CD4-positive, alpha-beta memory T cell (primary cell): Measurements from ENCODE around the gene DYNLRB1. TPM values are rescaled to one million over a fixed set of nuclear protein-coding genes. Genes with fewer than 3 reads are reported as not detected.

Experiments
- CTCF ChIA-PET: fragments of 350-600 bp; sonication (Branson Sonifier 250); formaldehyde crosslinking; loops from one replicate; lab custom pipeline; 2021; ENCODE audit warnings: inconsistent platforms; ENCODE audit not compliant: partially characterized antibody; lab: Charles Lee
- POLR2A ChIA-PET: fragments of 350-600 bp; sonication (Branson Sonifier 250); formaldehyde crosslinking; loops from one replicate; lab custom pipeline; 2021; ENCODE audit not compliant: partially characterized antibody; lab: Charles Lee
- DNase-seq, 5 donors: peaks; one replicate each; pipeline versions ENCODE4 v3.0.0 to v3.0.0-alpha.2; 2020 to 2022; ENCODE audit warnings: mixed read lengths in 1 of 5
- H3K27ac ChIP-seq: one replicate; pipeline ENCODE4 v1.7.0; 2013; ENCODE audit warnings: low read depth, low read length
- H3K27me3 ChIP-seq: 2 replicates; pipeline ENCODE4 v1.7.0; 2013; ENCODE audit warnings: mild to moderate bottlenecking, low read length, moderate library complexity; ENCODE audit not compliant: insufficient read depth
- H3K36me3 ChIP-seq: 2 replicates; pipeline ENCODE4 v1.7.0; 2013; ENCODE audit warnings: mild to moderate bottlenecking, low read length, moderate library complexity; ENCODE audit not compliant: insufficient read depth
- H3K4me1 ChIP-seq: 2 replicates; pipeline ENCODE4 v1.7.0; 2013; ENCODE audit warnings: mild to moderate bottlenecking, low read length, moderate library complexity; ENCODE audit not compliant: insufficient read depth
- H3K4me3 ChIP-seq, 2 donors: one replicate each; pipeline ENCODE4 v1.7.0; 2013; ENCODE audit warnings: low read length in 2 of 2, mild to moderate bottlenecking in 1 of 2
- H3K9me3 ChIP-seq, 2 donors: one replicate each; pipeline ENCODE4 v1.7.0; 2013; ENCODE audit warnings: low read length in 2 of 2, control low read depth in 1 of 2; ENCODE audit not compliant: control insufficient read depth in 1 of 2
- H3K27ac Mint-ChIP-seq, 7 donors: one replicate each; pipeline ENCODE4 v1.8.0; 2020 to 2021; ENCODE audit warnings: mixed read lengths in 7 of 7, mild to moderate bottlenecking in 6 of 7, inconsistent platforms in 3 of 7, moderate library complexity in 3 of 7
- H3K27me3 Mint-ChIP-seq, 2 donors: one replicate each; pipeline ENCODE4 v1.8.0; 2020 to 2021; ENCODE audit warnings: mixed read lengths in 2 of 2
- H3K36me3 Mint-ChIP-seq, 2 donors: one replicate each; pipeline ENCODE4 v1.8.0; 2020 to 2021; ENCODE audit warnings: mixed read lengths in 2 of 2, inconsistent platforms in 1 of 2, mild to moderate bottlenecking in 1 of 2
- H3K4me1 Mint-ChIP-seq, 4 donors: one replicate each; pipeline ENCODE4 v1.8.0; 2020 to 2021; ENCODE audit warnings: mixed read lengths in 4 of 4, mild to moderate bottlenecking in 1 of 4
- H3K4me3 Mint-ChIP-seq, 8 donors: one replicate each; pipeline ENCODE4 v1.8.0; 2020 to 2021; ENCODE audit warnings: mixed read lengths in 8 of 8, mild to moderate bottlenecking in 7 of 8, moderate library complexity in 6 of 8, inconsistent platforms in 3 of 8
- H3K9me3 Mint-ChIP-seq, 8 donors: one replicate each; pipeline ENCODE4 v1.8.0; 2020 to 2021; ENCODE audit warnings: mixed read lengths in 8 of 8, mild to moderate bottlenecking in 5 of 8, inconsistent platforms in 3 of 8, moderate library complexity in 1 of 8
- intact Hi-C: fragments of 100-400 bp; cut with micrococcal nuclease; formaldehyde crosslinking; loops from one replicate; pipeline ENCODE4 v1.15.1; 2023
- polyA plus RNA-seq, 2 donors: library from polyadenylated mRNA; unstranded; fragments of 300-500 nt; fragmentation: Illumina TruSeq; gene quantifications; one replicate each; pipeline ENCODE4 v1.2.3, GENCODE V29; 2021
- total RNA-seq, 2 experiments: library from RNA; stranded (reverse); gene quantifications; one replicate each; pipeline ENCODE4 v1.2.3, GENCODE V29; 2021

Gene DYNLRB1
- total and polyA plus RNA-seq, 4 experiments from 2014 or later, result 75.5 to 311 (median 159) TPM

GRCh38 chr20:34536798-34537394 is 20.7 kb downstream of the DYNLRB1 start:
- H3K27me3 Mint-ChIP-seq, result no peaks in the 10 kb centered on the region
- no peaks in the 10 kb centered on the region for H3K9me3 Mint-ChIP-seq
- CTCF ChIA-PET, result interaction anchor here (0.7 to 10.0 kb wide), 8 partner anchors 8 to 232 kb away, joined by 3 to 148 read pairs (median 4); partner anchors contain the start of genes DYNLRB1 and TP53INP2
- peak; percentile 31 to 59 (median 47) for DNase-seq
- no peaks in the 10 kb centered on the region for H3K27me3 ChIP-seq
- H3K36me3 ChIP-seq, result peaks cover 47% of the 10 kb centered on the region
- H3K9me3 ChIP-seq, result no peaks in the 10 kb centered on the region
- no peak overlapping the region for H3K27ac ChIP-seq
- peaks cover 34 to 64% of the 10 kb centered on the region in 2 donors for H3K36me3 Mint-ChIP-seq
- intact Hi-C loops, result no loop called here
- H3K27ac Mint-ChIP-seq, result peak overlapping the region in 4 of 7 donors; percentile 49 to 68 (median 61)
- H3K4me1 Mint-ChIP-seq, result peaks cover 17 to 27% (median 24%) of the 10 kb centered on the region in 4 donors
- no peak overlapping the region for H3K4me3 ChIP-seq
- peaks cover 22% of the 10 kb centered on the region for H3K4me1 ChIP-seq
- POLR2A ChIA-PET, result interaction anchor here (1.0 to 1.9 kb wide), 3 partner anchors 163 to 233 kb away, joined by 4 to 5 read pairs (median 4); no protein-coding TSS in a partner anchor
- H3K4me3 Mint-ChIP-seq, result no peak overlapping the region

GRCh38 chr20:34537651-34538050 is 21.4 kb downstream of the DYNLRB1 start:
- Histone ChIP-seq H3K4me1 (peaks cover 29% of the 10 kb centered on the region), H3K27me3 (no peaks in the 10 kb centered on the region), H3K9me3 (no peaks in the 10 kb centered on the region), H3K4me3 (no peak overlapping the region), H3K36me3 (peaks cover 41% of the 10 kb centered on the region), H3K27ac (no peak overlapping the region)
- H3K27ac Mint-ChIP-seq, result peak overlapping the region in 1 of 7 donors; percentile 49
- no peaks in the 10 kb centered on the region for H3K9me3 Mint-ChIP-seq
- CTCF ChIA-PET, result interaction anchor here (0.7 to 10.0 kb wide), 19 partner anchors 8 to 981 kb away, joined by 3 to 148 read pairs (median 4); partner anchors contain the start of genes DYNLRB1, MAP1LC3A and TP53INP2
- POLR2A ChIA-PET, result interaction anchor here (1.2 to 1.9 kb wide), 2 partner anchors 162 to 232 kb away, joined by 4 to 5 read pairs; no protein-coding TSS in a partner anchor
- no peak for DNase-seq
- no peaks in the 10 kb centered on the region for H3K27me3 Mint-ChIP-seq
- no peak overlapping the region for H3K4me3 Mint-ChIP-seq
- peaks cover 19 to 35% (median 29%) of the 10 kb centered on the region in 4 donors for H3K4me1 Mint-ChIP-seq
- peaks cover 34 to 63% of the 10 kb centered on the region in 2 donors for H3K36me3 Mint-ChIP-seq
- intact Hi-C loops, result loop anchor here (1.0 kb wide), 2 partner anchors 171 to 232 kb away; no protein-coding TSS in a partner anchor

DNA sequence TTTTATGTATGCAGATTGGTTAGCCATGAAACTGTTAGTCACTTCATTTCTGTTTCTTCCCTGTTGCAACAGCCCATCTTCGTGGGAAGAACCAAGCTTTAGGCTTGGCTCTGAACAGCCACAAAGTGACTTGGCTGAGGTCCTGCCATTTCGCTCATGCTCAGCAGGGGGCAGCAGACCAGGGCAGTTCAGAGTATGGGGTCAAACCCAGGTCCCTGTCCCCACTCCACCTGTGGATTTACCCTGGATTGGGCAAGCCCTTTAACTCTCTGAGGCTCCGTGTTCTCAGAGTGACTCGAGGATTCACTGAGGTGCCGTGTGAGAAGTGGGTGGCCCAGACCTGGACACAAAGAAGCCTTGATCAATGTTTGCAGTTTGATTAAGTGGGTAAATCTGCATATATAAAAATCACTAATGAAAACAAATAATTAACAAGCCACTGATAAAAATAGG is 22.5 kb downstream of the DYNLRB1 start:
- H3K27me3 ChIP-seq, result no peaks in the 10 kb centered on the region
- H3K4me3 Mint-ChIP-seq, result no peak overlapping the region
- H3K27me3 Mint-ChIP-seq, result no peaks in the 10 kb centered on the region
- H3K9me3 Mint-ChIP-seq, result no peaks in the 10 kb centered on the region
- no peak overlapping the region for H3K27ac ChIP-seq
- H3K4me3 ChIP-seq, result no peak overlapping the region
- peaks cover 35% of the 10 kb centered on the region for H3K36me3 ChIP-seq
- peaks cover 34 to 59% of the 10 kb centered on the region in 2 donors for H3K36me3 Mint-ChIP-seq
- ChIA-PET CTCF (interaction anchor here (0.6 to 10.0 kb wide), 23 partner anchors 8 to 240 kb away, joined by 3 to 148 read pairs (median 4); partner anchors contain the start of genes DYNLRB1, MAP1LC3A and TP53INP2), POLR2A (interaction anchor here (0.7 to 1.9 kb wide), 3 partner anchors 22 to 231 kb away, joined by 3 to 8 read pairs (median 5); partner anchors contain the start of gene DYNLRB1)
- peaks cover 34% of the 10 kb centered on the region for H3K4me1 ChIP-seq
- peak in 3 of 5 donors; percentile 41 to 50 (median 47) for DNase-seq
- peaks cover 20 to 43% (median 33%) of the 10 kb centered on the region in 4 donors for H3K4me1 Mint-ChIP-seq
- no peaks in the 10 kb centered on the region for H3K9me3 ChIP-seq
- peak overlapping the region; percentile 29 to 73 (median 63) for H3K27ac Mint-ChIP-seq
- intact Hi-C loops, result loop anchor here (1.0 kb wide), 2 partner anchors 170 to 231 kb away; no protein-coding TSS in a partner anchor

GRCh38 chr20:34539756-34540155 is 23.5 kb downstream of the DYNLRB1 start:
- Histone ChIP-seq H3K36me3 (peaks cover 28% of the 10 kb centered on the region), H3K4me3 (no peak overlapping the region), H3K27ac (no peak overlapping the region), H3K27me3 (no peaks in the 10 kb centered on the region), H3K4me1 (peaks cover 45% of the 10 kb centered on the region), H3K9me3 (no peaks in the 10 kb centered on the region)
- Mint-ChIP-seq H3K27me3 (no peaks in the 10 kb centered on the region), H3K4me3 (no peak overlapping the region), H3K4me1 (peaks cover 26 to 54% (median 43%) of the 10 kb centered on the region in 4 donors), H3K27ac (peak overlapping the region in 6 of 7 donors; percentile 24 to 94 (median 80)), H3K9me3 (no peaks in the 10 kb centered on the region), H3K36me3 (peaks cover 27 to 52% of the 10 kb centered on the region in 2 donors)
- intact Hi-C loops, result no loop called here
- ChIA-PET CTCF (interaction anchor here (0.9 to 10.0 kb wide), 11 partner anchors 9 to 238 kb away, joined by 3 to 148 read pairs (median 5); partner anchors contain the start of genes MAP1LC3A and TP53INP2), POLR2A (interaction anchor here (0.9 to 1.9 kb wide), 2 partner anchors 19 to 24 kb away, joined by 3 to 5 read pairs; partner anchors contain the start of gene MAP1LC3A)
- no peak for DNase-seq

- Histone ChIP-seq H3K36me3 (peaks cover 19% of the 10 kb centered on the region), H3K4me1 (peaks cover 46% of the 10 kb centered on the region), H3K9me3 (no peaks in the 10 kb centered on the region), H3K27me3 (no peaks in the 10 kb centered on the region), H3K27ac (peak overlapping the region; percentile 77), H3K4me3 (no peak overlapping the region)
- H3K27ac Mint-ChIP-seq, result peak overlapping the region; percentile 88 to 95 (median 91)
- no peaks in the 10 kb centered on the region for H3K27me3 Mint-ChIP-seq
- H3K9me3 Mint-ChIP-seq, result no peaks in the 10 kb centered on the region
- ChIA-PET CTCF (interaction anchor here (0.9 to 10.0 kb wide), 5 partner anchors 13 to 228 kb away, joined by 3 to 148 read pairs (median 20); partner anchors contain the start of genes MAP1LC3A and TP53INP2), POLR2A (interaction anchor here (1.9 kb wide), 1 partner anchor 25 kb away, joined by 5 read pairs; no protein-coding TSS in a partner anchor)
- peaks cover 20 to 42% of the 10 kb centered on the region in 2 donors for H3K36me3 Mint-ChIP-seq
- intact Hi-C loops, result no loop called here
- peak overlapping the region in 7 of 8 donors; percentile 39 to 74 (median 70) for H3K4me3 Mint-ChIP-seq
- no peak for DNase-seq
- H3K4me1 Mint-ChIP-seq, result peaks cover 26 to 58% (median 45%) of the 10 kb centered on the region in 4 donors
Measured at GRCh38 chr20:34540596-34541263, 24.5 kb downstream of the DYNLRB1 start.

GRCh38 chr20:34541264-34541901 is 25.2 kb downstream of the DYNLRB1 start:
- H3K4me1 ChIP-seq, result peaks cover 46% of the 10 kb centered on the region
- peak overlapping the region; percentile 77 for H3K27ac ChIP-seq
- peak in 4 of 5 donors; percentile 39 to 79 (median 50) for DNase-seq
- Mint-ChIP-seq H3K27me3 (no peaks in the 10 kb centered on the region), H3K9me3 (no peaks in the 10 kb centered on the region), H3K4me3 (peak overlapping the region in 7 of 8 donors; percentile 28 to 74 (median 70)), H3K4me1 (peaks cover 26 to 59% (median 45%) of the 10 kb centered on the region in 4 donors), H3K27ac (peak overlapping the region; percentile 88 to 95 (median 91)), H3K36me3 (peaks cover 15 to 39% of the 10 kb centered on the region in 2 donors)
- POLR2A ChIA-PET, result interaction anchor here (1.1 to 1.9 kb wide), 2 partner anchors 20 to 26 kb away, joined by 3 to 5 read pairs; no protein-coding TSS in a partner anchor
- H3K27me3 ChIP-seq, result no peaks in the 10 kb centered on the region
- H3K36me3 ChIP-seq, result peaks cover 13% of the 10 kb centered on the region
- CTCF ChIA-PET, result interaction anchor here (3.5 to 10.0 kb wide), 4 partner anchors 16 to 229 kb away, joined by 20 to 148 read pairs (median 40); partner anchors contain the start of genes MAP1LC3A and TP53INP2
- H3K4me3 ChIP-seq, result no peak overlapping the region
- intact Hi-C loops, result no loop called here
- no peaks in the 10 kb centered on the region for H3K9me3 ChIP-seq
